ENCODE measurements around the gene TNS3. TPM values are rescaled to one million over a fixed set of nuclear protein-coding genes. Genes with fewer than 3 reads are reported as not detected.
"Not testable (repeated sequence)": the region's sequence is repeated elsewhere in the genome, so short reads cannot be mapped to it uniquely, and the experiment has no call there.

The TNS3 gene
- polyA plus RNA-seq, 1 donor: 66.7 TPM

DNA sequence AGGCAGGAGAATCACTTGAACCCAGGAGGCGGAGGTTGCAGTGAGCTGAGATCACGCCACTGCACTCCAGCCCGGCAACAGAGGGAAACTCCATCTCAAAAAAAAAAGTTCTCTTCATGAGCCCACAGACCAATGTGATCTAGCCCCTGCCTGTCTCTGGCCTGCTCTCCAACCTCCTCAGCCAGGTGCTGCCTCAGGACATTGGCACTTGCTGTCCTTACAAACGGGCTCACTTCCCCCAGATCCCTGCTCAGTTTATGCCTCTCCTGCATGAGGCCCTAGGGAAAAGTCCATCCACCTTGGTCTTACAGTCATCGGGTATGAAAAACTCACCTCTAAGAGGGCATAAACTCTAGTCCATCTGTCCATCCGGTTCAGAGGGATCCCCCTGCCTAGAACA, 32.5 kb downstream of the TNS3 start:
- DNase-seq: peak in 1 of 2 donors; percentile 16
- peaks cover 65% of the 10 kb centered on the region for H3K4me1 ChIP-seq (ENCODE audit: control insufficient read depth, insufficient read depth, low read length)

DNA sequence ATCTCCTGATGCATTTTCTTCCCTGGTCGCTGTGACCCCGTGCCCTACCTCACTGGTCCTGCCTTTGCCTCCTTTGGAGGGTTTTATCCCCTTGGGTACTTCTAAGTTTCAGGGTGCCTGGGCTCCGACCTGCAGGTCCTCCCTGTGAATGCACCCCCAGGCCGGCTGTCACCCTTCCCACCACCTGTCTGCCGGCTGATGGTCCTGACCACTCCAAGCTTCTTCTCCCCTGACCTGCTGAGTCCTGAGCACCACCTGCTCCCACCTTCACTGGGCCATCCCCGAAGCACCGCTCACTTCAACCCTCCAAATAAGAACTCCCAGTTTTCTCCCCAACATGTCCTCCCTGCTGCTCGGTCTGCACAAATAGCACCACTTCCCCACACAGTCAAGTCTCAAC, 33.4 kb downstream of the TNS3 start:
- no peak for DNase-seq
- Histone ChIP-seq H3K4me3 (ENCODE audit: low read length) (no peak overlapping the region), H3K9me3 (ENCODE audit: control insufficient read depth, low read depth, low read length) (no peaks in the 10 kb centered on the region), H3K27ac (ENCODE audit: low read length) (no peak overlapping the region), H3K27me3 (ENCODE audit: control insufficient read depth, insufficient read depth, low read length) (no peaks in the 10 kb centered on the region), H3K36me3 (ENCODE audit: control insufficient read depth, insufficient read depth, low read length) (peaks cover 28% of the 10 kb centered on the region), H3K4me1 (ENCODE audit: control insufficient read depth, insufficient read depth, low read length) (peaks cover 69% of the 10 kb centered on the region)
- WGBS (ENCODE audit: insufficient coverage, low lambda C conversion rate): no CpG with 5 or more reads among the region's 8 CpGs

More for the DNA sequence above, 32.5 kb downstream of the TNS3 start:
- H3K27me3 ChIP-seq (ENCODE audit: control insufficient read depth, insufficient read depth, low read length): no peaks in the 10 kb centered on the region
- H3K27ac ChIP-seq (ENCODE audit: low read length): no peak overlapping the region
- peaks cover 25% of the 10 kb centered on the region for H3K36me3 ChIP-seq (ENCODE audit: control insufficient read depth, insufficient read depth, low read length)
- WGBS (ENCODE audit: insufficient coverage, low lambda C conversion rate): no CpG with 5 or more reads among the region's 6 CpGs
- no peak overlapping the region for H3K4me3 ChIP-seq (ENCODE audit: low read length)
- H3K9me3 ChIP-seq (ENCODE audit: control insufficient read depth, low read depth, low read length): no peaks in the 10 kb centered on the region

DNA sequence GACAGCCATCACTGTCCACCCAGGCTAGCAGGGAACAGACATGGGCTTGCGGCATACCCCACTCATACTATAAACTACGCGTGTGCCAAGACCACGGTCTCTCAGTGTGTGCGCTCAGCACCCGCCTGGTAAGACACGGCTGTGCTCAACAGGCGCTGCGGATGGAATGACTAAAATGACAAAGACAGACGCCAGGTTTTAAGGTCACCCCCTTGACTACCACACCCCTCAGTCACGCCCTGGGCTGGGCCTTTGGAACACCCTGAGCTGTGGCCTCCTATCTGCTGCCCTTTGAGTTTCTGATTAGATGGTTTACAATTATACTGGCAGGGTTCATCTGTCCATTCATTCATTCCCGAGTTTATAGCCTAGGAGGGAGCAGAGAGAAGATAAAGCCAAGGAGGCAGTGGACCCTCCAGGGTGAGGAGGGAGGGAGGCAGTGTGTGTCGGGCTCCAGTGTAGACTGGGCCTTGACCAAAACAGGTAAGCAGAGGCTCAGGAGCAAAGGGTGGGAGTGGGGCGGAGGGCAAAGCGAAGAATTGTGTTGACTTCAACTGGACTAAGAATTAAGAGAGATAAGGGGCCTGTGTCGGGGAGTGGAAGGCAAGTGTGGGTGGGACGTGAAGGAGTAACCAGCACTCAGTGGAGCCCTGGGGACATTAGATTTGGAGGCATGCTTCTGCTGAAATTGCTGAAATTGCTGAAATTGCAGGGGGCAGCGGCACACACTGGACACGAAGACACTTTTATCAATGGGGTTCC, 35.0 kb downstream of the TNS3 start:
- H3K9me3 ChIP-seq (ENCODE audit: control insufficient read depth, low read depth, low read length): no peaks in the 10 kb centered on the region
- H3K27ac ChIP-seq (ENCODE audit: low read length): peak overlapping the region; percentile 93
- no peak overlapping the region for H3K4me3 ChIP-seq (ENCODE audit: low read length)
- no peaks in the 10 kb centered on the region for H3K27me3 ChIP-seq (ENCODE audit: control insufficient read depth, insufficient read depth, low read length)
- peak; percentile 94 to 97 for DNase-seq
- peaks cover 35% of the 10 kb centered on the region for H3K36me3 ChIP-seq (ENCODE audit: control insufficient read depth, insufficient read depth, low read length)
- peaks cover 65% of the 10 kb centered on the region for H3K4me1 ChIP-seq (ENCODE audit: control insufficient read depth, insufficient read depth, low read length)
- no CpG with 5 or more reads among the region's 19 CpGs for WGBS (ENCODE audit: insufficient coverage, low lambda C conversion rate)

DNA sequence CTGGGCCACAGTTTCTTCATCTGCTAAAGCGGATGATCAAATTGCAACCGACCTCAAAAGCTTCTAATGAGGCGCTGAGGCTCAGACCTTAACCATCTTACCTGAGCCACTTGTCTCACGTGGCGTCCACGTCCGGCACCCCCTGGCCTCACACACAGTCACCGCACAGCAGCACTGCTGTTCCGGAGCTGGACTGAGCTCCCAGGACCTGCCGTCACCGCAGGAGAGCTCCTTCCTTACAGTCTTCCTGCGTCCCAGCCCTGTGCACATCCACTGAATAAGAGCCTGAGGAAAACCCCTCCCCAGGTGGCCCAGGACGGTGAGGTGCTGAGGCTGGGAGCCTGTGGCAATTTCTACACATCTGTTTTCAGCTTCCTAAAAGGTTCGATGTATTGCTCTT, 35.7 kb downstream of the TNS3 start:
- peak in 1 of 2 donors; percentile 41 for DNase-seq
- 75% methylated on average over 1 of the region's 14 CpGs for WGBS (ENCODE audit: insufficient coverage, low lambda C conversion rate)
- peaks cover 60% of the 10 kb centered on the region for H3K4me1 ChIP-seq (ENCODE audit: control insufficient read depth, insufficient read depth, low read length)
- no peak overlapping the region for H3K4me3 ChIP-seq (ENCODE audit: low read length)
- H3K36me3 ChIP-seq (ENCODE audit: control insufficient read depth, insufficient read depth, low read length): peaks cover 35% of the 10 kb centered on the region
- H3K9me3 ChIP-seq (ENCODE audit: control insufficient read depth, low read depth, low read length): no peaks in the 10 kb centered on the region
- H3K27me3 ChIP-seq (ENCODE audit: control insufficient read depth, insufficient read depth, low read length): no peaks in the 10 kb centered on the region
- peak overlapping the region; percentile 93 for H3K27ac ChIP-seq (ENCODE audit: low read length)

DNA sequence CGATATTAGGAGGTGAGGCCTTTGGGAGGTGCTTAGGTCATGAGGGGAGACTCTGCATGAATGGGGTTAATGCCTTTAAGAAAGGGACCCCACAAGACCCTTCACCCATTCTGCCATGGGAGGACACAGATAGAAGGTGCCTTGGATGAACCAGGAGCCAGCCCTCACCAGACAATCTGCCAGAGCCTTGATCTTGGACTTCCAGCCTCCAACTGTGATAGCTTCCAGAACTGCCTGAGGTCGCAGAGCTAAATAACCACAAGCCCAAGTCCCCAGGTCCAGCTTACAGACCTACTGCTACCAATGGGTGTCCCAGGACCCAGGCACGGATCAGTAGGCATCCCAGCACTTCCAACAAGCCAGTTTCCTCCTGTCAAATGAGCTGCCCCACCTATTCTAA, 37.5 kb downstream of the TNS3 start:
- Histone ChIP-seq H3K27me3 (ENCODE audit: control insufficient read depth, insufficient read depth, low read length) (no peaks in the 10 kb centered on the region), H3K4me3 (ENCODE audit: low read length) (no peak overlapping the region), H3K27ac (ENCODE audit: low read length) (peak overlapping the region; percentile 26), H3K4me1 (ENCODE audit: control insufficient read depth, insufficient read depth, low read length) (peaks cover 71% of the 10 kb centered on the region), H3K36me3 (ENCODE audit: control insufficient read depth, insufficient read depth, low read length) (peaks cover 33% of the 10 kb centered on the region), H3K9me3 (ENCODE audit: control insufficient read depth, low read depth, low read length) (no peaks in the 10 kb centered on the region)
- no peak for DNase-seq
- WGBS (ENCODE audit: insufficient coverage, low lambda C conversion rate): no CpG with 5 or more reads among the region's 3 CpGs

DNA sequence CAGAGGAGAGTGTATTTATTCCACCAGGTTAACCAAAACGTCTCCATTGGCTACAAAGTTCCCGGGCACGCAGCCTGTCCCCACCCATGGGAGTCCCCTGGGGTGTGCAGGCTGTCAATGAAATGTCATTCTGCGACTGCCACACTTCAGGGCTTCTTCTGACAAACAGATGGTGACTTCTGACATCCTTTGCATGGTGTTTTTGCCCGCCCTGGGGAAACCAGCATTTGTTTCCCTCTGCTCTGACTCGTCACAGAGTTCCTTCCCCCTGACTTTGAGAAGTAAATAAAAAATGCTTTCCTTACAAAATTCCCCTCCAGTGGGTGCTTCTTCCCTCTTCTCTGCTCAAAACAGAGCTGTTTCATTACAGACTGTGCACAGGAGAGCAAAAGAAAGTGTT, 38.2 kb downstream of the TNS3 start:
- H3K4me3 ChIP-seq (ENCODE audit: low read length): no peak overlapping the region
- peaks cover 30% of the 10 kb centered on the region for H3K36me3 ChIP-seq (ENCODE audit: control insufficient read depth, insufficient read depth, low read length)
- no CpG with 5 or more reads among the region's 6 CpGs for WGBS (ENCODE audit: insufficient coverage, low lambda C conversion rate)
- H3K9me3 ChIP-seq (ENCODE audit: control insufficient read depth, low read depth, low read length): no peaks in the 10 kb centered on the region
- DNase-seq: no peak
- peak overlapping the region; percentile 97 for H3K27ac ChIP-seq (ENCODE audit: low read length)
- peaks cover 74% of the 10 kb centered on the region for H3K4me1 ChIP-seq (ENCODE audit: control insufficient read depth, insufficient read depth, low read length)
- no peaks in the 10 kb centered on the region for H3K27me3 ChIP-seq (ENCODE audit: control insufficient read depth, insufficient read depth, low read length)

DNA sequence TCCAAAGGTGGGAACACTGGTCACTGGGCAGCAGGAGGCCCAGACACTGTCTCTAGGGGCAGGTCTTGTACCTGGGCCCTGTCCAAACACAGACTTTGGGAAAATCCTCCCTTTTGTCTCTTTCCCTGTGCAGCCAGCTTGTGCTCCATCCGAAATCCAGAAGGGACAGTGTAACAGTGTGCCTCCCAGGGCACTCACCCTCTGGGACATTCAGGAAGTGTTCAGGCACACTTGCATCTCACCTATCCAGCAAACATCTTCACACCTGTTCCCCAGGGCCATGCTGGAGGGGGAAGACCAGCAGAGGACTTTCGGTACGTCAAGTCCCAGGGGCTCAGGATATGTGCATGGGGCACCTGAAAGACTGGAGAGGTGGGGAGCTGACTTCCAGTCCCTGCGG, 38.9 kb downstream of the TNS3 start:
- no peak for DNase-seq
- no CpG with 5 or more reads among the region's 4 CpGs for WGBS (ENCODE audit: insufficient coverage, low lambda C conversion rate)
- Histone ChIP-seq H3K9me3 (ENCODE audit: control insufficient read depth, low read depth, low read length) (no peaks in the 10 kb centered on the region), H3K4me3 (ENCODE audit: low read length) (no peak overlapping the region), H3K27me3 (ENCODE audit: control insufficient read depth, insufficient read depth, low read length) (no peaks in the 10 kb centered on the region), H3K36me3 (ENCODE audit: control insufficient read depth, insufficient read depth, low read length) (peaks cover 24% of the 10 kb centered on the region), H3K27ac (ENCODE audit: low read length) (peak overlapping the region; percentile 97), H3K4me1 (ENCODE audit: control insufficient read depth, insufficient read depth, low read length) (peaks cover 73% of the 10 kb centered on the region)

DNA sequence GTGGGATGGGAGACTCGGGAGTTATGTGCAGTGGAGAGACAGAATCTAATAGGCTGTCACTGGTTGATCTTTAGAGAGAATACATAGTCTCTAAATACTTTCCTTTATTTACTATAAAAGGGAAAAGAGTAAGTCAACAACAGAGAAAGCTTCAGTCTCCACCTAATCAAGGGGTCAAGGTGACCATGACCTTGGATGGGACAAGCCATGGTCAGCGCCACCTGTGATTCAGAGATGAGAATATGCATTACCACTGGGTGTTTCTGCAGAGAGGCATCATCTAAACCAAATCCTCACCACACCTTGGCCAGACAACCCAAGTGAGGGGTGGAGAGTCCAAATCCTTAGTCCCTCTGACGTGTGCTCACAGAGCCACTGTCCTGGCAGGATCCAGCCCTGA, 39.9 kb downstream of the TNS3 start:
- H3K27me3 ChIP-seq (ENCODE audit: control insufficient read depth, insufficient read depth, low read length): no peaks in the 10 kb centered on the region
- peak overlapping the region; percentile 97 for H3K27ac ChIP-seq (ENCODE audit: low read length)
- H3K4me3 ChIP-seq (ENCODE audit: low read length): no peak overlapping the region
- peaks cover 24% of the 10 kb centered on the region for H3K36me3 ChIP-seq (ENCODE audit: control insufficient read depth, insufficient read depth, low read length)
- WGBS (ENCODE audit: insufficient coverage, low lambda C conversion rate): no CpG with 5 or more reads among the region's 3 CpGs
- no peaks in the 10 kb centered on the region for H3K9me3 ChIP-seq (ENCODE audit: control insufficient read depth, low read depth, low read length)
- peaks cover 65% of the 10 kb centered on the region for H3K4me1 ChIP-seq (ENCODE audit: control insufficient read depth, insufficient read depth, low read length)
- no peak for DNase-seq

DNA sequence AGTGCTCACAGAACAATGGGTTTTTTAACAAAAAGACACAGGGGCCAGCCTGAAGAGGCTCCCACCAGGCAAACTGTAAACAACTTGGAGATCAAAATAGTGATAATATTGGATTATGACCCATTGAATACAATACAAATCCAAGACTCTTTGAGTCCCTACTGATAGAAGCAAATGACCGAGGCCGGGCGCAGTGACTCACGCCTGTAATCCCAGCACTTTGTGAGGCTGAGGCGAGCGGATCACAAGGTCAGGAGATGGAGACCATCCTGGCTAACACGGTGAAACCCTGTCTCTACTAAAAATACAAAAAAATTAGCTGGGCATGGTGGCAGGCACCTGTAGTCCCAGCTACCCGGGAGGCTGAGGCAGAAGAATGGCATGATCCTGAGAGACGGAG, 40.4 kb downstream of the TNS3 start:
- H3K27me3 ChIP-seq (ENCODE audit: control insufficient read depth, insufficient read depth, low read length); H3K9me3 ChIP-seq (ENCODE audit: control insufficient read depth, low read depth, low read length); DNase-seq: not testable (repeated sequence)
- no CpG with 5 or more reads among the region's 9 CpGs for WGBS (ENCODE audit: insufficient coverage, low lambda C conversion rate)
- peak overlapping the region; percentile 97 for H3K27ac ChIP-seq (ENCODE audit: low read length)
- peak overlapping the region; percentile 30 for H3K4me3 ChIP-seq (ENCODE audit: low read length)
- H3K4me1 ChIP-seq (ENCODE audit: control insufficient read depth, insufficient read depth, low read length): peaks cover 63% of the 10 kb centered on the region
- H3K36me3 ChIP-seq (ENCODE audit: control insufficient read depth, insufficient read depth, low read length): peaks cover 24% of the 10 kb centered on the region

DNA sequence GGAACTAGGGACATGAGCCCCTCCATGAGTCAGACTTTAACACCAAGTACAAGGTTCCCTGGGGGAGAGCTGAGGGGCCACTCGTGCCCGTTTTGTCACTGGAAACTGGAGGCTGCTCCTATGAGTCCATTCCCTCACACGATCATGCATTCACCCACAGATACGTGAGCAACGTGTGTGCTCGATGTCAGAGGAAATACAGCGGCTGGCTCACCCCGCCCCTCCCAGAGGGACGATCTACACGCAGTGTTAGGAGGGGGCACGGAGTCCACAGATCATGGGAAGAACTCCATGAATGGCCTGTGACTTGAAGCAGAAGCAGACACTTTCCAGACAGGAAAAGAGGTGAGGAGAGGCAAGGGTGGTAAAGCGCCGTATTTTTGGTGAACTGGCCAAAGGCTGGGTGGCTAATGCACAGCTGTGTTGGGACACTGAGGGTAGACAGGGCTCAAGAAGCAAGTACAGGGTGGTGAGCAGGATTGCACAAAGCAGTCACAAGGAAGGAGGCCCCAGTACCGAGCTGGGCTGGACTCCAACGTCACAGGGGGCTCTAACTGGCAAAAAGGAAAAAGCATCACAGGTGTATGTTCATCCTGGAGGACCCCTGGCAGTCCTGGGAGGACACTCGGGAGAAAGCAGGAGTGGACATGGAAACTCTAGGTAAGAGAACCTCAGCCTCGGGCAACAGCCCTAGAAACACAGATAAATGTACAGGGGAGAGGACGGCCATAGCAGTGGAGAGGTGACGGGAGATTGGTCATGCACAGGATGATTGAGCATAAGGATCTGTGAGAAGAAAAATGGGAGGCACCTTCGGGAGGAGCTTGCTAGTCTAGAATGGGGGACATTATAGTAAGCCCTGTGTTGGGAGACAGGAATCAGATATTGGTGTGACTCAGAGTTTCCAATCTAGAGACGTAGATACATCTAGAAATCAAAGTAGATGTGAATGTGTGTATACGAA, 41.2 kb downstream of the TNS3 start:
- WGBS (ENCODE audit: insufficient coverage, low lambda C conversion rate): 60% methylated on average over 1 of the region's 22 CpGs
- peaks cover 20% of the 10 kb centered on the region for H3K36me3 ChIP-seq (ENCODE audit: control insufficient read depth, insufficient read depth, low read length)
- peak; percentile 86 to 94 for DNase-seq

More for the DNA sequence above, 41.2 kb downstream of the TNS3 start:
- peak overlapping the region; percentile 97 for H3K27ac ChIP-seq (ENCODE audit: low read length)
- H3K9me3 ChIP-seq (ENCODE audit: control insufficient read depth, low read depth, low read length): no peaks in the 10 kb centered on the region
- peaks cover 63% of the 10 kb centered on the region for H3K4me1 ChIP-seq (ENCODE audit: control insufficient read depth, insufficient read depth, low read length)
- peak overlapping the region; percentile 30 for H3K4me3 ChIP-seq (ENCODE audit: low read length)
- no peaks in the 10 kb centered on the region for H3K27me3 ChIP-seq (ENCODE audit: control insufficient read depth, insufficient read depth, low read length)

Data from large intestine (tissue), 3 donors.